B cell (primary cell): ENCODE data around the gene PLCXD1.

Experiments
- CTCF ChIP-seq: fragments of 200-600 bp; IDR thresholded peaks from one replicate; pipeline ENCODE4 v1.8.0; 2022; ENCODE audit warnings: antibody characterized with exemption, mild to moderate bottlenecking
- EZH2 ChIP-seq: IDR thresholded peaks from 2 replicates; pipeline ENCODE4 v1.6.1; 2012; ENCODE audit warnings: borderline replicate concordance, low read depth, mild to moderate bottlenecking, moderate library complexity, low read length; ENCODE audit not compliant: insufficient read depth, poor library complexity, severe bottlenecking

GRCh38 chrX:334971-335757 is 54.0 kb downstream of the PLCXD1 start:
- TF ChIP-seq EZH2 (no peak), CTCF (no peak)
